CD4-positive, alpha-beta T cell treated with Interleukin-17A for 4 hours (primary cell): ENCODE results near the gene SALL4.

Experiments used
- DNase-seq: peaks from one replicate; pipeline ENCODE4 v3.0.0-alpha.2; 2020; ENCODE audit warnings: mixed read lengths

The SALL4 gene

GRCh38 chr20:51734876-51735720 lies 67.2 kb downstream of the SALL4 start:
- no peak for DNase-seq

- no peak for DNase-seq
Measured at GRCh38 chr20:51733070-51733469, 69.3 kb downstream of the SALL4 start.
